Gastrocnemius medialis (tissue), 4 donors: ENCODE results near the gene NFKBIZ. TPM values are rescaled to one million over a fixed set of nuclear protein-coding genes. Genes with fewer than 3 reads are reported as not detected.

Experiments
- ATAC-seq, 2 donors: fragments of 150-250 bp; one replicate each; pipeline ENCODE4 v1.9.1; 2016
- DNase-seq, 2 donors: peaks; one replicate each; pipeline ENCODE4 v3.0.0-alpha.2; 2019
- H3K27ac ChIP-seq, 4 donors: fragments of 200-600 bp; sonication (generic); 1 replicate in 1 of 4; 2 replicates in 3 of 4; pipeline ENCODE4 v1.5.1; 2016 to 2018; ENCODE audit warnings: mild to moderate bottlenecking in 2 of 4, moderate library complexity in 1 of 4
- H3K27me3 ChIP-seq, 3 donors: fragments of 200-600 bp; sonication (generic) in 2 of 3; 1 replicate in 1 of 3; 2 replicates in 2 of 3; pipeline versions ENCODE4 v1.5.1 to v1.6.0; 2016 to 2019; ENCODE audit warnings: mild to moderate bottlenecking in 1 of 3, moderate library complexity in 1 of 3
- H3K36me3 ChIP-seq, 2 donors: fragments of 200-600 bp; sonication (generic) in 1 of 2; one replicate each; pipeline ENCODE4 v1.5.1; 2017 to 2018
- H3K4me1 ChIP-seq, 2 donors: fragments of 200-600 bp; sonication (generic) in 1 of 2; one replicate each; pipeline ENCODE4 v1.5.1; 2016 to 2017; ENCODE audit warnings: mild to moderate bottlenecking in 2 of 2
- H3K4me3 ChIP-seq, 4 donors: fragments of 200-600 bp; sonication (generic) in 3 of 4; 1 replicate in 1 of 4; 2 replicates in 3 of 4; pipeline ENCODE4 v1.5.1; 2016 to 2019; ENCODE audit warnings: mild to moderate bottlenecking in 2 of 4
- H3K9me3 ChIP-seq, 3 donors: fragments of 200-600 bp; sonication (generic) in 2 of 3; 1 replicate in 1 of 3; 2 replicates in 2 of 3; pipeline ENCODE4 v1.5.1; 2016 to 2019
- POLR2A ChIP-seq, 2 donors: fragments of 450-650 bp; IDR thresholded peaks; one replicate each; pipeline ENCODE4 v1.6.1; 2017; ENCODE audit warnings: antibody characterized with exemption in 2 of 2, mild to moderate bottlenecking in 2 of 2, moderate library complexity in 2 of 2
- in situ Hi-C, 4 donors: fragments of 200-750 bp; cut with MboI; loops; one replicate each; pipeline versions ENCODE4 v1.15.0 to v1.8.0; 2017; ENCODE audit warnings: low sequenced_read_pairs in 4 of 4
- intact Hi-C: fragments of 100-400 bp; cut with DNase I; formaldehyde crosslinking; loops from one replicate; pipeline ENCODE4 v1.15.1; 2023; ENCODE audit warnings: low total_unique reads
- total RNA-seq, 4 donors: library from RNA; depleted of rRNA; stranded (reverse); fragments of >200 nt; gene quantifications; one replicate each; pipeline versions ENCODE4 v1.1.0 to v1.2.3, GENCODE V29; 2016
- TF ChIP-seq, protein P1 (sequence below), 5 experiments: fragments of 450-650 bp in 3 of 5; fragments of 200-600 bp in 2 of 5; sonication (generic) in 2 of 5; IDR thresholded peaks in 4 of 5; conservative IDR thresholded peaks in 1 of 5; 1 replicate in 4 of 5; 2 replicates in 1 of 5; pipeline ENCODE4 v1.5.1; 2016 to 2019; ENCODE audit warnings: antibody characterized with exemption in 5 of 5, mild to moderate bottlenecking in 3 of 5, moderate library complexity in 3 of 5

Gene NFKBIZ
- total RNA-seq, 4 donors from 2014 or later = 9.2 to 25.9 (median 20.6) TPM

DNA sequence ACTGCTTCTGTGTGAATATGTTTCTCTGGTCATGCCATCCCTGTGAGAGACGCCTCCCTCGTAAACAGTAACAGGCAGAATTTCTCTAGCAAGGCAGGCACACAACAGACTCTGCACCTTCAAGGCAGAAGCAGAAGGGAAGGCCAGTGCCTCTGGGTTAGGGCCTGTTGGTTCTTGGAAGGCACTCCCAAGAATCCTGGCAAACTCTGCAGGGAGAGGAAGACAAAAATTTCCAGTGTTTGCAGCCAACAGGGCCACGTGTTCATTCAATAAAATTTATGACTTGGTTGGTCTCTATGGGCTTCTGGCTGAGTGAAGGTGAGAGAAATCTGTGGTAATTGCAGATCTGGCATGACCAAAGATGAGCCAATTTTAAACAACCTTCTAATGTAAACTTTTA is 39.3 kb downstream of the NFKBIZ start:
- Histone ChIP-seq H3K9me3 (no peaks in the 10 kb centered on the region), H3K27ac (no peak overlapping the region), H3K27me3 (no peaks in the 10 kb centered on the region), H3K4me1 (no peaks in the 10 kb centered on the region), H3K36me3 (no peaks in the 10 kb centered on the region), H3K4me3 (no peak overlapping the region)
- DNase-seq (no peak), ATAC-seq (no peak)
- intact Hi-C loops = no loop called here
- in situ Hi-C loops = no loop called here
- no peak for TF ChIP-seq POLR2A (IDR thresholded peaks at IDR 0.05)
- TF ChIP-seq, protein P1, sequence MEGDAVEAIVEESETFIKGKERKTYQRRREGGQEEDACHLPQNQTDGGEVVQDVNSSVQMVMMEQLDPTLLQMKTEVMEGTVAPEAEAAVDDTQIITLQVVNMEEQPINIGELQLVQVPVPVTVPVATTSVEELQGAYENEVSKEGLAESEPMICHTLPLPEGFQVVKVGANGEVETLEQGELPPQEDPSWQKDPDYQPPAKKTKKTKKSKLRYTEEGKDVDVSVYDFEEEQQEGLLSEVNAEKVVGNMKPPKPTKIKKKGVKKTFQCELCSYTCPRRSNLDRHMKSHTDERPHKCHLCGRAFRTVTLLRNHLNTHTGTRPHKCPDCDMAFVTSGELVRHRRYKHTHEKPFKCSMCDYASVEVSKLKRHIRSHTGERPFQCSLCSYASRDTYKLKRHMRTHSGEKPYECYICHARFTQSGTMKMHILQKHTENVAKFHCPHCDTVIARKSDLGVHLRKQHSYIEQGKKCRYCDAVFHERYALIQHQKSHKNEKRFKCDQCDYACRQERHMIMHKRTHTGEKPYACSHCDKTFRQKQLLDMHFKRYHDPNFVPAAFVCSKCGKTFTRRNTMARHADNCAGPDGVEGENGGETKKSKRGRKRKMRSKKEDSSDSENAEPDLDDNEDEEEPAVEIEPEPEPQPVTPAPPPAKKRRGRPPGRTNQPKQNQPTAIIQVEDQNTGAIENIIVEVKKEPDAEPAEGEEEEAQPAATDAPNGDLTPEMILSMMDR (IDR thresholded peaks at IDR 0.05 in 4 of 5, conservative IDR thresholded peaks at IDR 0.05 in 1 of 5) = no peak

DNA sequence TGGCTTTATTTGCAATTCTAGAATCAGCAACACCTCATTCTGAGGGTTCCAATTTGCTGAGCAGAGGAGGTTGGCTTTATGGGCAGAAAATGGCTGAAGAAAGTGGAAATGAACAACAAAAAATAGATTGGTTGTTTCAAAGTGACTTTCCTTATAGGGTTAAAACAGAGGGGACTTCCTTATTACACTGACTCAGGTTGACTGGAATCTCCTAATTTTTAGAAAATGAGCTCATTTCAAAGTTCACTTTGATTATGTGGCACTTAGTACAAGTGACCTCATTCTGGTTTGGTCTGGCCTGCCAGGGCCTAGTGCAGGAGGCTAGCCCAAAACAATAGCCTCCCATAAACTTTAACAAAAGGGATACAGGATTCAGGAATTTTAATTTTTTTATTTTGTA is 41.4 kb downstream of the NFKBIZ start:
- H3K27ac ChIP-seq = no peak overlapping the region
- no peaks in the 10 kb centered on the region for H3K27me3 ChIP-seq
- no peak for TF ChIP-seq POLR2A (IDR thresholded peaks at IDR 0.05)
- TF ChIP-seq, protein P1 (IDR thresholded peaks at IDR 0.05 in 4 of 5, conservative IDR thresholded peaks at IDR 0.05 in 1 of 5) = no peak
- H3K4me1 ChIP-seq = no peaks in the 10 kb centered on the region
- H3K36me3 ChIP-seq = no peaks in the 10 kb centered on the region
- DNase-seq (no peak), ATAC-seq (no peak)
- H3K9me3 ChIP-seq = no peaks in the 10 kb centered on the region
- intact Hi-C loops = no loop called here
- in situ Hi-C loops = no loop called here
- no peak overlapping the region for H3K4me3 ChIP-seq

DNA sequence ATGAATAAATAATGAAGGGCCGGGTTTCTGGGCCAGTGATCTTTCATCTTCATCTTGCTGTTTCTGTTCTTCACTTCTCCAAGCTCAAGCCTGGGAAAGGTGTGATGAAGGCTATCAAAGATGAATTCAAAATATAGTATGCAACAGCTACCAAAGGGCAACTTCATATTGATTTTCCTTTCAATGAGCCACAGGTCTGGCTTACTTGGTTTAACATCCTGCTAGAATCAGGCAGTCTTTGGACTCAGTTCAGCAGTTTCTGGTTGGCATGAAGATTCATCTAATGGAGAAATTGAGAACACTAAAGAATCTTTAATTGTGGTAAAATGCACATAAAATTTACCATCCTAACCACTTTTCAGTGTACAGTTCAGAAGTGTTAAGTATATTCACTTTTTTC is 43.3 kb downstream of the NFKBIZ start:
- intact Hi-C loops (no loop called here), in situ Hi-C loops (no loop called here)

DNA sequence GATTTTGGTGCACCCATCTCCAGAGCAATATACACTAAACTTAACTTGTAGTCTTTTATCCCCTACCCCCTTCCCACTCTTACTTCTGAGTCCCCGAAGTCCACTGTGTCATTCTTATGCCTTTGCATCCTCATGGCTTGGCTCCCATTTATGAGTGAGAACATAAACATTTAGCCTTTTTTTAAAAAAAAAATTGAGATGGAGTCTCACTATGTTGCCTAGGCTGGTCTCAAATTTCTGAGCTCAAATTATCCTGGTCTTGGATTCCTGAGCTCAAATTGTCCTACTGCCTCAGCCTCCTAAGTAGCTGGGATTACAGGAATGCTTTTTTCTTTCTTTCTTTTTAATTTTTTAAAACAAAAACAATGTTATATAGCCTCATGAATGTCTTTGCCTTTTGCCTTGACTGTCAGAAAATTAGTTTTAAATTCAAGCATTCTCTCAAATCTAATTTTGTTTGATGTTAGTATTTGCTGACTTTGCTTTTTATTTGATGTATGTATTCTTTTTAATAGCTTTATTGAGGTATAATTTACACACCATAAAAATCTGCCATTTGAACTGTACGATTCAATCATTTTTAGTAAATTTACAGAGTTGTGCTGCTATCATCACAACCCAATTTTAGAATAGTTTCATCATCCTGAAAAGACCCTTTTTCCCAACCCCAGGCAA is 46.9 kb downstream of the NFKBIZ start:
- TF ChIP-seq, protein P1 (IDR thresholded peaks at IDR 0.05 in 4 of 5, conservative IDR thresholded peaks at IDR 0.05 in 1 of 5) = no peak
- no peak for TF ChIP-seq POLR2A (IDR thresholded peaks at IDR 0.05)
- intact Hi-C loops (no loop called here), in situ Hi-C loops (no loop called here)
- H3K27me3 ChIP-seq = no peaks in the 10 kb centered on the region
- DNase-seq (no peak), ATAC-seq (no peak)
- no peaks in the 10 kb centered on the region for H3K36me3 ChIP-seq
- H3K4me1 ChIP-seq = no peaks in the 10 kb centered on the region
- H3K4me3 ChIP-seq = no peak overlapping the region
- H3K27ac ChIP-seq = no peak overlapping the region
- H3K9me3 ChIP-seq = no peaks in the 10 kb centered on the region

More for the DNA sequence above, 43.3 kb downstream of the NFKBIZ start:
- Histone ChIP-seq H3K4me1 (no peaks in the 10 kb centered on the region), H3K27me3 (no peaks in the 10 kb centered on the region), H3K36me3 (no peaks in the 10 kb centered on the region), H3K4me3 (no peak overlapping the region), H3K9me3 (no peaks in the 10 kb centered on the region), H3K27ac (no peak overlapping the region)
- TF ChIP-seq POLR2A (IDR thresholded peaks at IDR 0.05) = no peak
- TF ChIP-seq, protein P1 (IDR thresholded peaks at IDR 0.05 in 4 of 5, conservative IDR thresholded peaks at IDR 0.05 in 1 of 5) = no peak
- ATAC-seq (no peak), DNase-seq (no peak)

DNA sequence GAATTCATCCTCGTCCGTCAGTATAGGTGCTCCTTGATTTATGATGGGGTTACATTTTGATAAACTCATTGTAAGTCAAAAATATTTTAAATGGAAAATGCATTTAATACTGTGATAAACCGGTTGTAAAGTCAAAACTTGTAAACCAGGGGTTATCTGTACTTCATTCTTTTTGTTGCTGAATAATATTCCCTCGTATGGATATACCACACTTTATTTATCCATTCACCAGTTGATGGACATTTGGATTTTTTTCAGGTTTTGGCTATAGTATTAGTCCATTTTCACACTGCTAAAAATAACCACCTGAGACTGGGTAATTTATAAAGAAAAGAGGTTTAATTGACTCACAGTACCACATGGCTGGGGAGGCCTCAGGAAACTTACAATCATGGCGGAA is 47.7 kb downstream of the NFKBIZ start:
- no peaks in the 10 kb centered on the region for H3K36me3 ChIP-seq
- H3K4me3 ChIP-seq = no peak overlapping the region
- H3K4me1 ChIP-seq = no peaks in the 10 kb centered on the region
- TF ChIP-seq POLR2A (IDR thresholded peaks at IDR 0.05) = no peak
- TF ChIP-seq, protein P1 (IDR thresholded peaks at IDR 0.05 in 4 of 5, conservative IDR thresholded peaks at IDR 0.05 in 1 of 5) = no peak
- DNase-seq (no peak), ATAC-seq (no peak)
- no peaks in the 10 kb centered on the region for H3K9me3 ChIP-seq
- no peak overlapping the region for H3K27ac ChIP-seq
- intact Hi-C loops = no loop called here
- H3K27me3 ChIP-seq = no peaks in the 10 kb centered on the region
- in situ Hi-C loops = no loop called here
